ENCODE results near the gene PARD6B. TPM values are rescaled to one million over a fixed set of nuclear protein-coding genes. Genes with fewer than 3 reads are reported as not detected.

PARD6B gene
- total RNA-seq, 4 donors from 2014 or later = 1.1 to 20.5 (median 5.9) TPM

GRCh38 chr20:50704971-50705370 is 26.4 kb upstream of the PARD6B start:
- ATAC-seq (ENCODE audit: low FRiP score) = no peak

GRCh38 chr20:50708845-50709635 is 22.3 kb upstream of the PARD6B start:
- TF ChIP-seq CTCF (IDR thresholded peaks at IDR 0.05) = no peak
- no peak for DNase-seq (ENCODE audit: low spot score)
- no peak for ATAC-seq (ENCODE audit: low FRiP score)

More at GRCh38 chr20:50704971-50705370, 26.4 kb upstream of the PARD6B start:
- DNase-seq (ENCODE audit: low spot score) = no peak
- no peak for TF ChIP-seq CTCF (IDR thresholded peaks at IDR 0.05)

GRCh38 chr20:50709636-50709973 is 21.8 kb upstream of the PARD6B start:
- no peak for DNase-seq (ENCODE audit: low spot score)
- no peak for ATAC-seq (ENCODE audit: low FRiP score)
- no peak for TF ChIP-seq CTCF (IDR thresholded peaks at IDR 0.05)

- ATAC-seq (ENCODE audit: low FRiP score) = no peak
- no peak for TF ChIP-seq CTCF (IDR thresholded peaks at IDR 0.05)
- no peak for DNase-seq (ENCODE audit: low spot score)
These were observed 20.8 kb upstream of the PARD6B start for GRCh38 chr20:50710492-50711063.

GRCh38 chr20:50711113-50711825 is 20.1 kb upstream of the PARD6B start:
- DNase-seq (ENCODE audit: low spot score) (no peak), ATAC-seq (ENCODE audit: low FRiP score) (no peak)
- TF ChIP-seq CTCF (IDR thresholded peaks at IDR 0.05) = no peak

GRCh38 chr20:50712771-50713656 is 18.4 kb upstream of the PARD6B start:
- TF ChIP-seq CTCF (IDR thresholded peaks at IDR 0.05) = no peak
- DNase-seq (ENCODE audit: low spot score) (peak; percentile 5), ATAC-seq (ENCODE audit: low FRiP score) (peak; percentile 3)
